SK-N-SH treated with all-trans-retinoic acid at 6 μM for 48 hours (cell line): Measurements from ENCODE around the gene SH3RF1.

ENCODE experiments used
- ATAC-seq: fragments of 200-7000 bp; cut with Tn5 transposase; 3 replicates; pipeline ENCODE4 v1.9.1; 2020; ENCODE audit warnings: mild to moderate bottlenecking, moderate library complexity
- ARNTL ChIP-seq: fragments of 450-650 bp; formaldehyde crosslinking; IDR thresholded peaks from 2 replicates; pipeline ENCODE4 v1.5.0; 2020; ENCODE audit warnings: low read depth, mild to moderate bottlenecking, moderate library complexity, borderline replicate concordance
- BACH2 ChIP-seq: fragments of 250-450 bp; sonication (Bioruptor Pico); IDR thresholded peaks from 2 replicates; pipeline ENCODE4 v1.9.0; 2021; ENCODE audit warnings: mild to moderate bottlenecking, borderline replicate concordance
- CSDC2 ChIP-seq: fragments of 250-450 bp; sonication (Bioruptor Pico); IDR thresholded peaks from 2 replicates; pipeline ENCODE4 v1.5.0; 2020; ENCODE audit warnings: mild to moderate bottlenecking, moderate library complexity
- ESRRG ChIP-seq: fragments of 250-450 bp; sonication (Bioruptor Pico); IDR thresholded peaks from 2 replicates; pipeline ENCODE4 v1.6.1; 2021; ENCODE audit warnings: mild to moderate bottlenecking
- GLIS3 ChIP-seq: fragments of 250-450 bp; sonication (Bioruptor Pico); IDR thresholded peaks from 2 replicates; pipeline ENCODE4 v1.5.0; 2020; ENCODE audit warnings: mild to moderate bottlenecking, moderate library complexity
- ISL1 ChIP-seq: fragments of 250-450 bp; sonication (Bioruptor Pico); IDR thresholded peaks from 2 replicates; pipeline ENCODE4 v2.1.2; 2022; ENCODE audit warnings: mild to moderate bottlenecking, moderate library complexity
- OSR1 ChIP-seq: fragments of 250-450 bp; sonication (Bioruptor Pico); IDR thresholded peaks from 2 replicates; pipeline ENCODE4 v1.8.0; 2022; ENCODE audit warnings: moderate library complexity, mild to moderate bottlenecking, inconsistent platforms
- POU6F1 ChIP-seq: fragments of 250-450 bp; sonication (Bioruptor Pico); IDR thresholded peaks from 2 replicates; pipeline ENCODE4 v1.8.0; 2021; ENCODE audit warnings: low read depth, mild to moderate bottlenecking, moderate library complexity, borderline replicate concordance
- TCF4 ChIP-seq: fragments of 250-450 bp; sonication (Bioruptor Pico); IDR thresholded peaks from 2 replicates; pipeline ENCODE4 v1.8.0; 2021; ENCODE audit warnings: mild to moderate bottlenecking, moderate library complexity, borderline replicate concordance
- TOX ChIP-seq: fragments of 250-450 bp; sonication (Bioruptor Pico); IDR thresholded peaks from 2 replicates; pipeline ENCODE4 v1.8.0; 2021; ENCODE audit warnings: mild to moderate bottlenecking, moderate library complexity, borderline replicate concordance
- TSHZ2 ChIP-seq: fragments of 250-450 bp; sonication (Bioruptor Pico); IDR thresholded peaks from 2 replicates; pipeline ENCODE4 v1.5.0; 2020; ENCODE audit warnings: mild to moderate bottlenecking, moderate library complexity
- ZC3H10 ChIP-seq: fragments of 250-450 bp; sonication (Bioruptor Pico); IDR thresholded peaks from 2 replicates; pipeline ENCODE4 v1.5.1; 2021; ENCODE audit warnings: mild to moderate bottlenecking, moderate library complexity
- ZFP3 ChIP-seq: fragments of 250-450 bp; sonication (Bioruptor Pico); IDR thresholded peaks from 2 replicates; pipeline ENCODE4 v1.5.0; 2020; ENCODE audit warnings: mild to moderate bottlenecking, moderate library complexity
- ZNF565 ChIP-seq: fragments of 450-650 bp; formaldehyde crosslinking; conservative IDR thresholded peaks from 2 replicates; pipeline ENCODE4 v1.5.0; 2020; ENCODE audit warnings: low read depth, mild to moderate bottlenecking, moderate library complexity
- ZNF70 ChIP-seq: fragments of 450-650 bp; formaldehyde crosslinking; IDR thresholded peaks from 2 replicates; pipeline ENCODE4 v1.5.0; 2020; ENCODE audit warnings: mild to moderate bottlenecking, moderate library complexity
- ZNF8 ChIP-seq: fragments of 450-650 bp; formaldehyde crosslinking; IDR thresholded peaks from 2 replicates; pipeline ENCODE4 v1.5.0; 2020; ENCODE audit warnings: mild to moderate bottlenecking, moderate library complexity
- TF ChIP-seq, protein P1 (sequence below): fragments of 250-450 bp; sonication (Bioruptor Pico); IDR thresholded peaks from 2 replicates; pipeline ENCODE4 v1.8.0; 2020; ENCODE audit warnings: mild to moderate bottlenecking, moderate library complexity, borderline replicate concordance
- TF ChIP-seq, protein P2 (sequence below): fragments of 250-450 bp; sonication (Bioruptor Pico); IDR thresholded peaks from 2 replicates; pipeline ENCODE4 v1.5.1; 2020; ENCODE audit warnings: low read depth, mild to moderate bottlenecking, moderate library complexity

SH3RF1 gene

DNA sequence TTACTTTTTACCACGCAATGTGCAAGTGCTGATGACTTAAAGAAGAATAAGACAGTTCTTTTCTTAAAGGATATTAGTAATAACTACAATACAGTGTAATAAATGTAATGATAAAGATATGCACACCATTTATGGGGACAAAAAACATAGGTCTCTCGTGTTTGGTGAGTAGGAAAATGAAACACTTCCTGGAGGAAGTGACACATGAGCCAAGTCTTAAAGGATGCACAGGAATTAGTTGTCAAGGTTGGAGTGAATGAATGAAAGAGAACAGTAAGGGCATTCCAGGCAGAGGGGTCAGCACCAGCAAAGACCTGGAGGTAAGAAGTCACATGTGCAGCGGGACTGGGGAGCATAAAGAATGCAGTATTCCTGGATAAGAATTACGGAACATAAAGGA lies 112.7 kb downstream of the SH3RF1 start:
- TF ChIP-seq ZNF70 (CRISPR knock-in tag) (no peak), POU6F1 (CRISPR knock-in tag) (no peak), CSDC2 (CRISPR knock-in tag) (no peak), ZNF8 (CRISPR knock-in tag) (no peak), ESRRG (CRISPR knock-in tag) (no peak)
- TF ChIP-seq, protein P1, sequence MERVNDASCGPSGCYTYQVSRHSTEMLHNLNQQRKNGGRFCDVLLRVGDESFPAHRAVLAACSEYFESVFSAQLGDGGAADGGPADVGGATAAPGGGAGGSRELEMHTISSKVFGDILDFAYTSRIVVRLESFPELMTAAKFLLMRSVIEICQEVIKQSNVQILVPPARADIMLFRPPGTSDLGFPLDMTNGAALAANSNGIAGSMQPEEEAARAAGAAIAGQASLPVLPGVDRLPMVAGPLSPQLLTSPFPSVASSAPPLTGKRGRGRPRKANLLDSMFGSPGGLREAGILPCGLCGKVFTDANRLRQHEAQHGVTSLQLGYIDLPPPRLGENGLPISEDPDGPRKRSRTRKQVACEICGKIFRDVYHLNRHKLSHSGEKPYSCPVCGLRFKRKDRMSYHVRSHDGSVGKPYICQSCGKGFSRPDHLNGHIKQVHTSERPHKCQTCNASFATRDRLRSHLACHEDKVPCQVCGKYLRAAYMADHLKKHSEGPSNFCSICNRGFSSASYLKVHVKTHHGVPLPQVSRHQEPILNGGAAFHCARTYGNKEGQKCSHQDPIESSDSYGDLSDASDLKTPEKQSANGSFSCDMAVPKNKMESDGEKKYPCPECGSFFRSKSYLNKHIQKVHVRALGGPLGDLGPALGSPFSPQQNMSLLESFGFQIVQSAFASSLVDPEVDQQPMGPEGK = no peak
- no peak for ATAC-seq

DNA sequence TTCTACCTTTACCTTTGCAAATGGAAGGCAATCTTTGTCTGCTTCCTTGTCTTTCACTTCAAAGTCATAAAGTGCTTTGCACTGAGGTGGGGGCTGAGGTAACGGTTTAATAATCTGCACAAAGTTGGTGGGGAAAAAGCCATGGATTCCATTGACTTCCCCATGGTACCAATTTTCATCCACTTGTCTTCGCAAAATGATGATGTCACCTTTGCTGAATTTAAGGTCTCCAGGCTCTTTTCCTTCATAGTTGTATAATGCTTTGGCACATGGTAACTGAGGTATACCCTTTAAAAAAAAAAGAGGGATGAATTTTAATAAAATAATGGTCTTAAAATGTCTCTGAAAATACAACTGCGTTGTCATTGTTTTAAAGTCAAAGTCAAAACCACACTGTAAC lies 114.4 kb downstream of the SH3RF1 start:
- TF ChIP-seq TSHZ2 (CRISPR knock-in tag) (no peak), ISL1 (CRISPR knock-in tag) (no peak), TOX (no peak)
- no peak for ATAC-seq

GRCh38 chr4:169154121-169154520 lies 116.6 kb downstream of the SH3RF1 start:
- no peak for ATAC-seq
- TF ChIP-seq ZFP3 (no peak), CSDC2 (CRISPR knock-in tag) (no peak), TCF4 (no peak), BACH2 (no peak)

GRCh38 chr4:169153481-169154087 lies 117.2 kb downstream of the SH3RF1 start:
- ATAC-seq = no peak
- TF ChIP-seq ZNF565 (no peak), TOX (no peak), OSR1 (no peak), ZNF70 (CRISPR knock-in tag) (no peak), POU6F1 (CRISPR knock-in tag) (no peak), BACH2 (no peak), ARNTL (CRISPR knock-in tag) (no peak), CSDC2 (CRISPR knock-in tag) (no peak), ZC3H10 (CRISPR knock-in tag) (no peak)
- TF ChIP-seq, protein P2, sequence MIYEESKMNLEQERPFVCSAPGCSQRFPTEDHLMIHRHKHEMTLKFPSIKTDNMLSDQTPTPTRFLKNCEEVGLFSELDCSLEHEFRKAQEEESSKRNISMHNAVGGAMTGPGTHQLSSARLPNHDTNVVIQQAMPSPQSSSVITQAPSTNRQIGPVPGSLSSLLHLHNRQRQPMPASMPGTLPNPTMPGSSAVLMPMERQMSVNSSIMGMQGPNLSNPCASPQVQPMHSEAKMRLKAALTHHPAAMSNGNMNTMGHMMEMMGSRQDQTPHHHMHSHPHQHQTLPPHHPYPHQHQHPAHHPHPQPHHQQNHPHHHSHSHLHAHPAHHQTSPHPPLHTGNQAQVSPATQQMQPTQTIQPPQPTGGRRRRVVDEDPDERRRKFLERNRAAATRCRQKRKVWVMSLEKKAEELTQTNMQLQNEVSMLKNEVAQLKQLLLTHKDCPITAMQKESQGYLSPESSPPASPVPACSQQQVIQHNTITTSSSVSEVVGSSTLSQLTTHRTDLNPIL = no peak

DNA sequence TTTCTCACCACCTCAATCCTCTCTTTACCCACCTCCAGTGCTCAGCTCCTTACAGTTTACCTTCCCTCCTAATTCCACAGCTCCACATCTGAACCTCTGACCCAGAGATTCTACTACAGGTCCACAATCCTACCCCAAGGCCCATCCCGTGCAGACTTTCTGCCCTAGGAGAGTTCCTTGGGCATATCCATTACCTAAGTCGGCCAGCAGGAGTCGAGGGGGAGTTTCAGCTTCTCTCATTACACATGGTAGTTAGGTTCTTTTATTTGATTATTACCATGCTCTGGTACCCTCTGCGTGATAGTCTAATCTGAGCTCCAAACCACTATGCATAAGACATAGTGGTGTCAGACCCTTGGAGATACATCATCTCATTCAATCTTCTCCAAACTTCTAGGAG lies 117.9 kb downstream of the SH3RF1 start:
- ATAC-seq = no peak; the same call in 2 of the 3 replicates

More for the DNA sequence above, 117.9 kb downstream of the SH3RF1 start:
- no peak for TF ChIP-seq TCF4
- TF ChIP-seq, protein P2 = no peak
- TF ChIP-seq GLIS3 (CRISPR knock-in tag) = no peak
- TF ChIP-seq ZNF565 = no peak
- no peak for TF ChIP-seq ZNF8 (CRISPR knock-in tag)
